GM21528 (cell line): Measurements from ENCODE around the gene MIPEP.
"Not testable (repeated sequence)": the region's sequence is repeated elsewhere in the genome, so short reads cannot be mapped to it uniquely, and the experiment has no call there.

Experiments used
- ATAC-seq: cut with Tn5 transposase; IDR thresholded peaks from one replicate; pipeline ENCODE4 v1.9.1; 2021; ENCODE audit warnings: mild to moderate bottlenecking, moderate library complexity; ENCODE audit not compliant: unreplicated experiment, low FRiP score

Gene MIPEP

DNA sequence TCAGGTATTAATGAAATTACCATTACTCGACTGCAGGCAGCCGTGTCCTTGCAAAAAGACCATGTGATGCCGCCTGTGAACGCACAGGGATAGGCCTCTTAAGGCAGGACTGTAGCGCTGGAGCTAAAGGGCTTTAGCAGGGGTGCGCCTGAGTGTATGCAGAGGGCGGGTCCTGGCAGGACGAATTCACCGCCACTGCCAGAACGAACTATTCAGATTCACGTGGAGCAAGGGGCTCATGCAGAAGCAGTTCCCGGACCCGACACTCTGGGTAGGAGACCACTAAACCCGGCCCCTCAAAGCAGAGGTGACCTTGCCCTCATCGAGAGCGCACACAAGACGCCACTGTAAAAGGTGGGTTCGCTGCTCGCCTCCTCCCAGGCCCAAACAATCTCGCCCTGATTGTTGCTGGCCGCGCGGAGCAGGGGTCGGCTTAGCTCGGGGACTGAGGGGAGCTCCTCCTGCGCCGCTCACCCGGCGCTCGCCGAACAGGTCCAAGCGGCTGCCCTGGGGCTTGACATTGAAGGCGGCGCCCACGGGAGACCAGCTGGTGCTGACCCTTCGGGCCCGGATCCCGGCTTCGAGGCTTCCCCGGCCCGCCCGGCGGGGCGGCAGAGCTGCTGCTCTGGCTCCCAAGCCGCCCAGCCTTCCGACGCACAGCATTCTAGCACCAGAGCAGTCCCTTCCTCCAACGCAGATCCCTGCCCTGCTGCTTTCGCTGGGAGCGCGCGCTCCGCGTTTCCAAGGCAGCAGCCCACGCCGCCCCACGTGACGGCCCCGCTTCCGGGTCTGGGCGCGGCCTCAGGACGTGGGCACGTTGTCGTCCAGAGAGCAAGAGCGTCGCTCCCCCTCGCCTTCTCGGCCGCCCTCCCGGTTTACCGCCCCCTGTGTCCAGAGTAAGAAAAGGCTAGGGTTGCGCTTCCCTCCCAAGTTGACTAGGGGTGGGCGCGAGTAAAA, at the start of gene MIPEP:
Gene MIPEP (minus strand): TSS at position 743 of the 957 bp plus-strand sequence. CDS start 80 bp downstream, at position 663.
- ATAC-seq: peak; percentile 89

DNA sequence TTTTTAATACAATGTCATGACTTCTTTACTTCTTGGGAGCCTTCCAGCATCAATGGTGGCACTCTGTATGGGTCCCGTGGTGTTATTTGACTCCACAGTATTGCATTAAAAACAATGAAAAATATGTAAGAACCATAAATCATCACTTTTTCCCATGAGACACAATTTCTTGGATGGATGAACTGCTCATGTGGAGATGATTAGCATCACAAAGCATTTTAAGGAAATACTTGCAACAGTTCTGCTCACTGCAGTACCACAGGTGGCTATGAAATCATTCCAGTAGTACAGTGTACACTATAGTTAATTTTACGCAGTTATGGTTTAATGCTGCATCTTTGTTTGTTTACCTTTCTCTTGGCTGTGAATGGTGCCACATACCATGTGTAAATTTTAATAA, 45.3 kb upstream of the MIPEP start:
- no peak for ATAC-seq

DNA sequence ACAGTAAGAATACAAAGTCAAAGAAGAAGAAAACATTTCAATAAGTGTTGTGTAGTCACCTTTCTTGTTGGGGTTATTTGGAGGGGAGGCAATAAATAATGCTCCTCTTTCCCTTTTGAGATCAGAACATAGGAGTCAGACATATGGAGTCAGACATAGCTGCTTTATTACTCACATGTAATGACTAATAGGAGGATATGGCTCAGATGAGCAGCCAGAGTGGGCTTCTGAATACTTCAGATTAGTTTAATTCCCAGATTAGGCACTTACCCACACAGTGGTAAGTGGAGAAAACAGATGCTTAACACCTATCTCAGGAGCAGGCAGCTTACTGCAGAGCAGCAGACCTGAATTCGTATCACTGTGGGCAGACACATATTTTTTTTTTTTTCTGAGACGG, 39.8 kb upstream of the MIPEP start:
- no peak for ATAC-seq

DNA sequence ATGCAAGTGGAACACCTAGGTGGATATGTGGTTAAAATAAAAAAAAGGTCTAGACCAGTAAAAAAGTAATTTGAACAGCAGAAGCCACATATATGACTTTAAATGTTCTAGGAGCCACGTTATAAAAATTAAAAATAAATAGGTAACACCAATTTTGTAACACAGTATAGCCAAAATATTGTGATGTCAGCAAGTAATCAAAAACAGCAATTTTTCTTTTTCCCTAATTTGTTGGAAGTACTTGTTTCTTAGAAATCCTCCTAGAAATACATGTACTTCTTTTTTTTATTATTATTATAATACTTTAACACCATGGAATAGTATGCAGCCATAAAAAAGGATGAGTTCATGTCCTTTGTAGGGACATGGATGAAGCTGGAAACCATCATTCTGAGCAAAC, 33.8 kb upstream of the MIPEP start:
- ATAC-seq: no peak

DNA sequence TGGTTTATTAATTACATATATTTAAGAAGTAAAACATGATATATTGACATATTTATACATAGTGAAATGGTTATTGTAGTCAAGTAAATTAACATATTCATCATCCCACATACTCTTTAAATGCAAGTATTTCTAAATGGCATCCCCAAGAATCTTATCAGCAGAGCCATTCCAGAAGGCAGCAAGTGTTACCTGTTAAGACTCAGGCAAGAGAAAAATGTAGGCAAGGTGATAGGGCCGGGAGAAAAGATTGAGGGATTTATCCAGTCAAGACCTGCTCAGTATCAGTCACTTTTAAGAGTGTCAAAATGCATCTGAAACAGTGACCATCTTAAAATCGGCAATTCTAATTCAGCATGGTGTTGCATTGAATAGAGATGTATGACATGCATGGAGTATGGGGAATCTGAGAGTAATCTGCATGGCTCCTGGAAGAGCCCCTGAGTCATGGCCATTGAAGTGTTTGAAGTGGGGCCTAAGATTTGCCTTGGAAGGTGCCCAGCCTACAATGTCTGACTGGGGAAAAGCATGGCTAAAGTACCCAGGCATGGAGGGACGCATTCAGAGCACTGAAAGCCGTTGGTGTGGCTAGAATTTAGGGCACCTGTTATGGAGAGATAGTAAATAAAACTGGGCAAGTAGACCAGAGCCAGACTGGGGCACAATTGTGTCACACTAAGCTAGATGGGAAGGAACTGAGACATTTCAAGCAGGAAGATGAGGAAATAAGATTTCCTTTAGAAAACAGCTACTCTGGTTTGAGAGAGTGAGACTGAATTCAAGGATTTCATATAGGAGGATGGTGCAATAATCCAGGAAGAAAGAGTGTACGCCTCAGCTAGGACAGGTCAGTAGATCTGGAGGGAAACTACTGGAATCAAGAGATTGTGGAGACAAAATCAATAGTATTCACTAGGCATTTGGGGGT, 33.1 kb upstream of the MIPEP start:
- no peak for ATAC-seq

DNA sequence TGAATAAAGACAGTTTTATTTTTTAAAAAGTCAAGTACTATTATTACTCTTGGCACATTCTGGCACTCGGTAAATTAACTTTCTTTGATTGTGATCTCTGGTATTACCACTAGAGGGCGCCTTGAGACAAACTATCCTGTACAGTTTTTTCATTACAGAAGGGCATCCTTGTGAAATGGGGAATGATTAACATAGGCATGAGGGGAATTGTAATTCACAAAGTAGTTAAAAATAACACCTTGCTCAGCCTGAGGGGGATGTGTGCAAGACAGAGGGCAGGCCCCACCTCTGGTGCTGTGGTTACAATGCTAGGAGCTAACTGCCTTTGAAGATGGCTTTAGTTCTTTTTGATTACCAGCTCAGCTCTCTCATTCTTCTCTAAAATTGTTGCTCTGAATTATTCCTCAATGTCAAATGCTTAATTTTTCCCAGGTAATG, 32.3 kb upstream of the MIPEP start:
- ATAC-seq: no peak

DNA sequence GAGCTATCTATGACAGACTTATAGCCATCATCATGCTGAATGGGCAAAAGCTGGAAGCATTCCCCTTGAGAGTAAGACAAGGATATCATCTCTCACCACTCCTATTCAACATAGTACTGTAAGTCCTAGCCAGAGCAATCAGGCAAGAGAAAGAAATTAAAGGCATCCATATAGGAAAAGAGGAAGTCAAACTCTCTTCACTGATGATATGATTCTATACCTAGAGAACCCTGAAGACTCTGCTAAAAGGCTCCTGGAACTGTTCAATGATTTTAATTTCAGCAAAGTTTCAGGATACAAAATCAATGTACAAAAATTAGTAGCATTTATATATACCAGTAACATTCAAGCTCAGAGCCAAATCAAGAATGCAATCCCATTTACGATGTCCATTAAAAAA, 29.8 kb upstream of the MIPEP start:
- ATAC-seq: no peak

DNA sequence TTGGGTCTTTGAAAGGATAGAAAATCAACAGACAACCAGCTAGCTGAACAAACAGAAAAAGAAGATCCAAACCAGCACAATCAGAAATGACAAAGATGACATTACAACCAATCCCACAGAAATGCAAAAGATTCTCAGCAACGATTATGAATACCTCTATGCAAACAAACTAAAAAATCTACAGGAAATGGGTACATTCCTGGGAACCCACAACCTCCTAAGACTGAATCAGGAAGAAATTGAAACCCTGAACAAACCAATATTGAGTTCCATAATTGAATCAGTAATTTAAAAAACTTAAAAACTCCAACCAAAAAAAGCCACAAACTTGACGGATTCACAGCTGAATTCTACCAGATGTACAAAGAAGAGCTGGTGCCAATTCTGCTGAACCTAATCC, 29.0 kb upstream of the MIPEP start:
- ATAC-seq: no peak

DNA sequence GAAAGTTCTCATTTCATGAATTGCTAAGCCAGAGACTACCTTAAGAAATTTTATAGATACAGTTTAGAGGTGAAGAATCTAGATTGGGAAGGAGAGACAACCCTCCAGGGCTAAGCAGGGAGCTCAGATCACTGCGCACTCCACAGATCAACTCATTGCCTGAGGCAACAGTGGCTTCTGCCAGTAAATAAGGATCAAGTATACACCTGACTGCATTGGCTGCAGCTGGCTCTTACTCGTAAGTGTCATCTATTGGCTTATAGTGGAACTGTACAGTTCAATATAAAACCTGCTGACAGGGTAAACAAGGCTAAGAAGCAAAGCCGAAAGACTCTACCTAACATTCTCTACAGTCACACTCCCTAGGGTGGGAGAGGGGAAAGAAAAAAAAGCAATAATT, 26.1 kb upstream of the MIPEP start:
- no peak for ATAC-seq

DNA sequence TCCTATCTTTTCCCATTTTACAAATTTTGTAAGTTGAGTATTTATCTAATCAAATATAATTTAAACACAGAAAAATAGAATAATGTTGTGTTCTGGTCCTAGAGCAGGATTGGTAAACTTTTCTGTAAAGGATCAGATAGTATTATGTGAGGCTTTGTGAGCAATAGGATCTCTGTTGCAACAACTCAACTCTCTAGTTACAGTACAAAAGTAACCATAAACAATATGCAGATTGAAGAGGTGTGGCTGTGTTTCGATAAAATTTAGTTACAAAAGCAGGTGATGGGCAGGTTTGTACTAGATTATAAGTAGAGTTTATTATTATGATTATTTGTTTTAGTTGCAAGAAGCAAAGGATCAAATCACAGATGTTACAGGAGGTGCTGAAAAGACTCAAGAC, 23.3 kb upstream of the MIPEP start:
- ATAC-seq: no peak

DNA sequence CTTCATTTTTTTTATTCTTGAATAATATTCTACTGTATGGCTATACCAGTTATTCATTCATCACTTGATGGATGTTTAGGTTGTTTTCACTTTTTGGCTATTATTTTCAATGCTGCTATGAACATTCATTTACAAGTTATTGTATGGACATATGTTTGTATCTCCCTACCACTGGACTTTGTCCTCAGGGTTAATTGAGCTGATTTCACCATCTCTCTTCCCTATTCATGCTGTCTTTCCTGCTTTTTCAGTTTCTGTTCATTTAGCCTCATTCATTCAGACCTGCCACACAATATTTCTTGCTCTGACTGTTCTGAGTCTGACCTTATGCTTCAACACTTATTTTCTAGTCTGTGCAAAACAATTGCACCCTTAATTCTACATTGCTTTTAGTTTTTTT, 20.4 kb upstream of the MIPEP start:
- ATAC-seq: no peak

DNA sequence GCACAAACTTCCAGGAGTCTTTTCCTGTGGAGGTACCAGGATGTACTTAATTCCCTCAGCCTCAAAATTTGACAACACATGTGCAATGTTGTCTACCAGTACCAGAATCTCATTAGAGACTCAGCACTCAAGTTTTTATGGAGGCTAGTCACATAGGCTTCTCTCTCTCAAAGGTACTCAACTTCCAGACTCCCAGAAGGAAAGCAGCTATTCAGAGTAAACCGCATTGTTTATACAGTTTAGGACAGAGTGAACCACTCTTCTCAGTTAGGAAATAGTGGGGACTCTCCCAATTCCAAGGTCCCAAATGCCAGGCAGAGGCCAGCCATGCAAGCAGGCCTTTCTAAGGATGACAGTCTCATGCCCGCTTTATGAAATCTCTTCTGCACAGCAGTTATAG, 16.6 kb upstream of the MIPEP start:
- ATAC-seq: no peak

DNA sequence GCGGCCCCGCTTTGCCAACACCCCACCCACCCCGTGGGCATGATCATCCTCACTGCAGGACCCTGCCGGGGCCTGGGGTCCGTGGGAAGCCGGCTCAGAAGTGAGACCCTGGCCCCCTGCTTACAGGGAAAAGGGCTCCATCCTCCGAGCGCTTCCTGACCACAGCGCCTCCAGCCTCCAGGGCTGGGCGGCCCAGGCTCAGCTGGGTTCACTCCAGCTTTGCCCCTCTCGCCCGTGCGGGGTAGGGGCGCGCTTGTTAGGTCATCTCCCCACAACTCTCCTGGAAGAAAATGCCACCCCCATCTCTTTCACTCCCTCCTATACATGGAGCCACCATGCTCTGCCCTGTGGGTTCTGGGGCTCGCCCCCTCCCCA, 14.7 kb upstream of the MIPEP start:
- no peak for ATAC-seq

DNA sequence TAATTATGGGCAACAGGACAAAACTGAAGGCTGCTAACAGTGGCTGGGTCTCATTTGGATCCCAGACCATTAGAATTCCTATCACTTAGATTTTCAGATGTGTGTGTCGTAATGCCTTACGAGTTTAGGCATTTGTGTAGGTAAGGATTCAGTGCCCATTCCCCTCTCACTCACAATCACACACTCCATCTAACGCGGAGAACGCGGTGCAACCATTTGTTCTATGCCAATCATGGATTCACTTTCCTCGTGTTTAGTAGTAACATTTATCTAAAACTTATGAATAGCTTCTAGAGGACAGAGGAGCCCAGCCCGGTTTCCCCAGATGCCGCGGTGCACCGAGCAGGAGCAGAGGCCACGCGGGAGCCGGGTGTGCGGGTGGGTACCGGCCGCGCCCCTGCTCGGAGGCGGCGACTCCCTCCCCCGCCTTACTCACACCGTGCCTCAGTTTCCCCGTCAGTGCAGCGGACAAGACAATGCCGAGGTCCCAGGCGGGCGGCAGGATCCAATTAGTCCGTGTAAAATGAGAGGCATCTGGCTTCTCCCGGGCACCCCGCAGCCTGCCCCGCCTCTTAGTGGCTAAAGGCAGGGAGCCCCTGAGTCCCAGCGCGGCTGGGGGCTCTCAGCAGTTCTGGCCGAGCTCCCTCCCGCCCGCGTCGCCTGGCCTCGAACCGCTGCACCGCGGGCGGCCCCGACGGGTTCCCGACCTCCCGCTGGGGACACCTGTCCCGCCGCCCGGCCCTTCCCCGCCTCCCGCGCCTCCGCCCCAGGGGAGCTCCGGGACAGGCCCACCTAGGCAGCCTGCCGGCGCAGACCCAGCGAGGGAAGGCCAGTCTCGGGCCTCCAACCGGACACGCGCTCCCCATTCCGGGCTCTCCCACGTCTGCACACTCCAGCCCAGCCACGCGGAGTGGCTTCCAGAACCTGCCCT, 14.0 kb upstream of the MIPEP start:
- no peak for ATAC-seq

DNA sequence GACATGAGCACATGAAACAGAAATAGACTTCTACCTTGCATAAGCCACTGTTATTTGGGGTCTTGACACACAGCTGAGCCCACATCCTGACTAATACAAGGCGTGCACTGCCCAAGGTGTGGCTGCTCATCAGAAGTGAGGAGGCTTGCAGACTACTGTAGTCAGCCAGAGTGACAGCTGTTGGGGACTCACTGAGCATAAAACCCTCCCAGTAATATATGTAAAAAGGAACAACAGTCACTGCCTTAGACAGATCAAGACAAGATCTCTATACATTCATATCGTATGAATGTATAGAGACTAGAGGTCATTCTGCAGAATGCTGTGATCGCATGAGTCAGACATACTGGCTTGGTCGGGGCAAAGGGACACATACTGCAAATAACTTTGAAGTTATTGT, 12.2 kb upstream of the MIPEP start:
- ATAC-seq: no peak

DNA sequence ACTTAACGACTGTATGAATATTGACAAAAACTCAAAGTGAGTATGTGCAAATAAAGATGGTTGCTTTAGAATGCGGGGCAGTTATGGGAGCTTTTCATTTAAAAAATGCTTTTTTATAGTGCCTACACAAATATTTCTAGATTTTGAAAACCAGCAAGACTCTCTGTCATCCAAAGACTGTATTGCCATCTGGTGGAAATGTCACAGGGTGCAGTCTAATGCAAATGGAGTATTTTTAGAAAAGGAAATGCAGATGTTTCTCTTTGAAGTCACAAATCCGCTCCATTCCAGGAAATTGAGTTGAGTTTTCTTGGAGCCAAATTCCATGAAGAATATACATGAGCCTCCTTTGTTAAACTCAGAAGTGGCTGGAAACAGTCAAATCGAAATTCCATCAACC, 10.4 kb upstream of the MIPEP start:
- no peak for ATAC-seq

DNA sequence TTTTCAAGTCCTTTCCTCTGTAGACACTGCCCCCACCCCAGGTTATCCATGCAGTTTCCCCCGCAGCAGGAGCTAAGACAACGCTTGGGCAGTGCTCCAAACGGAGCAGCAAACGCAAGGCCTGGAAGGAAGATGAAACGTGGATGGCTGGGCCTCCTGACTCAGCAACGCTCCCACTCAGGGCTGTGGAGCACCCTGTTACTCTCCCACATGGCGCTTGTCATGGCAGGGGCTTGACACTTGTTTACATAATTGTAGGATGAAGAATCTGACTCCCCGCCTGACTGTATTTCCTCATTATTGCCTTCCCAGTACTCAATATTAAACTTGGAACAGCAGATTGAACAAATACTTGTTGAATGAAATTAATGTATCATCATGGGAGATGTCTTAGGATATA, 8.9 kb upstream of the MIPEP start:
- no peak for ATAC-seq

DNA sequence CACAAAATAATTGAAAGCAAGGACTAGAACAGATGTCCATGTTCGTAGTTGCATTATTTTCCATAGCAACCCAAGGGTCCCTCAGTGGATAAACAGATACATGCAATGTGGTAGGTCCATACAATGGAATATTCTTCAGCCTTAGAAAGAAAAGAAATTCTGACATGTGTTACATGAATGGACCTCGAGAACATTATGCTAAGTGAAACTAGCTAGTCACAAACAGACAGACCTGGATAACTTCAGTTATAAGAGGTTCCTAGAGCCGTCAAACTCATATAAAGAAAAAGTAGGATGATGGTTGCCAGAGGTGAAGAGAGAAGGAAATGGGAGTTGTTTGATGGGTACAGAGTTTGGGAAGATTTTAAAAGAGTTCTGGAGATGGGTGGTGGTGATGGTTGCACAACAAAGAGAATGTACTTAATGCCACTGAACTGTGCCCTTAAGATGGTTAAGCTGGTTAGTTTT, 8.3 kb upstream of the MIPEP start, which contains the start of gene C1QTNF9B:
Gene C1QTNF9B (minus strand): TSS at position 51 of the 468 bp plus-strand sequence.
- not testable (repeated sequence) for ATAC-seq

DNA sequence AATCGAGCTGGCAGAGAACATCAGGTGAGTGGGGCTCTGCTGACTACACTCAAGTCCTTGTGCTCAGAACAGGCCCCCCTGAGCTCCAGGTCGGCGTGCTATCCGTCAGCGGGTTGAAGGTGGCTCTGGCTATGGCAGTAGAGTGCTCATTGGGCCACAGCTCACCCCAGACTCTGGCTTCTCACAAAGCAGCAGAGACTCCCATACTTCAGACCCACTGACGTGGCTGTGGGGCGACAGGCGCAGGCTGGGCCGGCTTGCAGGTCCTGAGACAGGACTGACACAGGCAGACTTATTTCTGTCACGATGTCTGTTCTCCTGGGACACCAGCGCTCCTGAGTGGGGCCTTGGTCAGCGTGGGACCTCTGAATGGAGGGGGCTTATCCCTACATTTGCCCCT, 5.5 kb upstream of the MIPEP start:
- not testable (repeated sequence) for ATAC-seq

DNA sequence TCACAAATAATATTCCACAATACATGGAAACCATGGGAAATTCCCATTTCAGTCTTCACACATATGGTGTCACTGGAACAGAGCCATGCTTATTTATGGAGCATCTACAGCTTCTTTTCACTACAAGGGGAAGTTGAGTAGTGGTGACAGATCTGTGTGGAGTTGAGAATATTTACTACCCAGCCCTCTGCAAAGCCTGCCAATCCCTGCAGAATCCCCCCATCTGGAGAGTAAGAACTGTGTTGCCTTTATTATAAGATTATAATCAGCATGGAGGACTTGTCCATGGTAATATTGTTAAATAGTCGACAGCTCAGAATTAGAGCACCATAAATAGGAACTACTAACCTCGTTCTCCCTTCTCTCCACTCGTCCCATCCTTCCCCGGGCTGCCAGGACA, 4.6 kb upstream of the MIPEP start:
- ATAC-seq: not testable (repeated sequence)
